ENCODE data around the gene EME1. TPM values are rescaled to one million over a fixed set of nuclear protein-coding genes. Genes with fewer than 3 reads are reported as not detected.

The EME1 gene
- total and polyA plus RNA-seq, 2 of the 13 experiments (the other 11 are each of a cell fraction or from before 2014, with no cell fraction given), result 20.7 to 24.6 TPM

GRCh38 chr17:50397111-50397918, 24.3 kb downstream of the EME1 start, which contains the start of gene LRRC59 (continued):
- TF ChIP-seq ZBTB21 (CRISPR knock-in tag; IDR thresholded peaks at IDR 0.05) (peak; percentile 55), IKZF1 (IDR thresholded peaks at IDR 0.05) (no peak), KDM6A (CRISPR knock-in tag; IDR thresholded peaks at IDR 0.05; ENCODE audit: low read depth) (no peak), RBM39 (IDR thresholded peaks at IDR 0.05; ENCODE audit: low read depth, low read length, poor library complexity, severe bottlenecking) (peak; percentile 98), LCORL (IDR thresholded peaks at IDR 0.05) (no peak), LCORL (CRISPR knock-in tag; IDR thresholded peaks at IDR 0.05) (peak; percentile 97), HMGA1 (CRISPR knock-in tag; conservative IDR thresholded peaks at IDR 0.05) (no peak), ZFP62 (CRISPR knock-in tag; IDR thresholded peaks at IDR 0.05) (no peak), CREB3 (CRISPR knock-in tag; IDR thresholded peaks at IDR 0.05) (peak; percentile 68; the same call in 1 of the 2 replicates), ZNF280D (CRISPR knock-in tag; IDR thresholded peaks at IDR 0.05) (peak; percentile 98), ZBTB10 (CRISPR knock-in tag; IDR thresholded peaks at IDR 0.05; ENCODE audit: borderline replicate concordance) (no peak; the same call in 1 of the 2 replicates), HOXA5 (CRISPR knock-in tag; IDR thresholded peaks at IDR 0.05) (peak; percentile 98), ZNF674 (CRISPR knock-in tag; IDR thresholded peaks at IDR 0.05; ENCODE audit: low read depth) (peak; percentile 83; the same call in 1 of the 2 replicates), SMC3 (IDR thresholded peaks at IDR 0.05; ENCODE audit: low read length) (peak; percentile 19; the same call in 1 of the 2 replicates), TBP (CRISPR knock-in tag; IDR thresholded peaks at IDR 0.05) (peak; percentile 90; the same call in 1 of the 2 replicates), ZNF383 (CRISPR knock-in tag; IDR thresholded peaks at IDR 0.05; ENCODE audit: borderline replicate concordance) (no peak), ADNP (CRISPR knock-in tag; IDR thresholded peaks at IDR 0.05) (peak; percentile 68; the same call in 1 of the 2 replicates), ZKSCAN5 (CRISPR knock-in tag; IDR thresholded peaks at IDR 0.05) (peak; percentile 85; the same call in 1 of the 2 replicates), FOXP4 (CRISPR knock-in tag; IDR thresholded peaks at IDR 0.05) (peak; percentile 78)
